Activated B cell treated with CpG ODN at 0.5 μM for 24 hours (primary cell): ENCODE data around the gene AVPR2. TPM values are rescaled to one million over a fixed set of nuclear protein-coding genes. Genes with fewer than 3 reads are reported as not detected.
A peak's percentile ranks its signal among the peaks of the same experiment; 100 is the strongest.

Experiments used
- ATAC-seq: fragments of 200-7000 bp; cut with Tn5 transposase; one replicate; pipeline ENCODE4 v1.10.0; 2021; ENCODE audit warnings: low read depth, mild to moderate bottlenecking, moderate library complexity
- CTCF ChIA-PET: fragments of 350-600 bp; sonication (Branson Sonifier 250); formaldehyde crosslinking; loops from one replicate; lab custom pipeline; 2021; ENCODE audit warnings: antibody characterized with exemption; lab: Charles Lee
- POLR2A ChIA-PET: fragments of 350-600 bp; sonication (Branson Sonifier 250); formaldehyde crosslinking; loops from one replicate; lab custom pipeline; 2021; ENCODE audit warnings: antibody characterized with exemption; lab: Charles Lee
- DNase-seq: peaks from one replicate; pipeline ENCODE4 v3.0.0; 2022
- H3K27ac Mint-ChIP-seq: one replicate; pipeline ENCODE4 v1.8.0; 2020; ENCODE audit warnings: mixed read lengths
- H3K27me3 Mint-ChIP-seq: one replicate; pipeline ENCODE4 v1.8.0; 2021; ENCODE audit warnings: mixed read lengths
- H3K36me3 Mint-ChIP-seq: one replicate; pipeline ENCODE4 v1.8.0; 2021; ENCODE audit warnings: low read depth, mixed read lengths
- H3K4me1 Mint-ChIP-seq: one replicate; pipeline ENCODE4 v1.8.0; 2021; ENCODE audit warnings: mixed read lengths
- H3K4me3 Mint-ChIP-seq: one replicate; pipeline ENCODE4 v1.8.0; 2020; ENCODE audit warnings: mild to moderate bottlenecking, mixed read lengths
- H3K9me3 Mint-ChIP-seq: one replicate; pipeline ENCODE4 v1.8.0; 2020; ENCODE audit warnings: mixed read lengths
- CTCF ChIP-seq: fragments of 200-600 bp; IDR thresholded peaks from one replicate; pipeline ENCODE4 v1.8.0; 2022; ENCODE audit warnings: antibody characterized with exemption, mild to moderate bottlenecking
- intact Hi-C: fragments of 100-400 bp; cut with micrococcal nuclease; formaldehyde crosslinking; loops from one replicate; pipeline ENCODE4 v1.15.1; 2024
- total RNA-seq: library from RNA; stranded (reverse); gene quantifications from 2 replicates; pipeline ENCODE4 v1.2.3, GENCODE V29; 2022

Gene AVPR2
- total RNA-seq, 1 donor from 2014 or later = not detected

DNA sequence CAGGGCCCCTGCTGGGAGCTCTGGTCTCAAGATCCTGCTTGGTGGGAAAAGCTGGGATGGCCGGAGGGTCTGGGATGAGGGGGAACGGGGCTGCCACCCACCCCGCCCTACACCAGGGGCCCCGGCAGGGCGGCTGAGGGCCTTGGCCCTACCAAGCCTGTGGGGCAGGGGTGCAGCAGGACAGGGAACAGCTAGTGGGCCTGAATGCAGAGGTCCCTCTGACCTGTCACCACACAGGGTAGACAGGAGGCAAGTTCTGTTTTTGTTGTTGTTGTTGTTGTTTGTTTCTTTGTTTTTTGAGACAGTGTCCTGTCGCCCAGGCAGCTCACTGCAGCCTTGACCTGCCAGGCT, 40.3 kb downstream of the AVPR2 start:
- ATAC-seq = peak; percentile 19
- peak overlapping the region; percentile 50 for H3K27ac Mint-ChIP-seq

GRCh38 chrX:153945956-153946943, 41.8 kb downstream of the AVPR2 start:
- H3K27ac Mint-ChIP-seq = no peak overlapping the region
- H3K36me3 Mint-ChIP-seq = peaks cover 28% of the 10 kb centered on the region
- intact Hi-C loops = loop anchor here (2.0 to 5.0 kb wide), 6 partner anchors 59 to 1004 kb away; partner anchors contain the start of genes L1CAM and SLC6A8

More for the DNA sequence above, 40.3 kb downstream of the AVPR2 start:
- ChIA-PET POLR2A (interaction anchor here (0.7 to 18.4 kb wide), 2 partner anchors 19 to 151 kb away, joined by 3 to 305 read pairs; partner anchors contain the start of gene ARHGAP4), CTCF (interaction anchor here (9.8 kb wide), 1 partner anchor 21 kb away, joined by 146 read pairs; the partner anchor contains the start of gene ARHGAP4)
- intact Hi-C loops = loop anchor here (5.0 kb wide), 2 partner anchors 57 to 1002 kb away; partner anchors contain the start of gene L1CAM
- peaks cover 21% of the 10 kb centered on the region for H3K4me1 Mint-ChIP-seq
- H3K27me3 Mint-ChIP-seq = no peaks in the 10 kb centered on the region
- H3K4me3 Mint-ChIP-seq = no peak overlapping the region
- no peaks in the 10 kb centered on the region for H3K9me3 Mint-ChIP-seq
- peaks cover 14% of the 10 kb centered on the region for H3K36me3 Mint-ChIP-seq
- no peak for DNase-seq
- TF ChIP-seq CTCF = no peak

DNA sequence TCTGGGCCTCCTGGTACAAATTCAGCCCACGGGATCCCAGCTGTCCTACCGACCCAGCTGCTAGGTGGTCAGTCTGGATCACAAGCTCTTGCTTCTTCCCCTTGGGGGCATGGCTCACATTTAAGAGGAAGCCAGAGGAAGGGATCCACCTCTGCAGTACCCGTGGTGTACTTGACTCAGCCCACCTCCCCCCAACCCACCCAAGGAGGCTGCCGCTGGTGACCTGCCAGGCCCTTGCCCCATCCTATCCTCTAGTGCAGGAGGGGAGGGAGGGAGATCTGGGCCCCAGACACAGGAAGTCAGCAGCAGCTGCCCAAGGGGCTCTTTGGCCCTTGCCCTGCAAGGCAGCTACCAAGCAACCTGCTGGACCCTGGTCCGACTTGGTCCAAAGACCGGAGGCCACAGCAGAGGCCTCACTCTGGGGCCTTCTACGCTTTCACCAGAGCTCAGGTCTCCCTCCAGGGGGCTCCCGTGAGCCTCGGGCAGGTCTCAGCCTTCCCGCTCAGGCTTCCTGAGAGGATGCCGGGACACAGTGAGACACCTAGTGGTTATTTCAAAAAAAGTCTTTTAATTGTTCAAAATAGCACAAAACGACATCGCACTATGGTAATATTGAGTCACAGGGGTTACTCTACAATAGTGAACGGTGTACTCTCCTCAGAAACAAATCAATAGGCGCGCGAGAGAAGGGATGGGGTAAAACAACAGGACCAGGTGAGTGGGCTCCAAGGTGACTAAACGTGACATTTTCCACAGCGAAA, 42.7 kb downstream of the AVPR2 start:
- no peaks in the 10 kb centered on the region for H3K9me3 Mint-ChIP-seq
- H3K27me3 Mint-ChIP-seq = no peaks in the 10 kb centered on the region
- H3K4me3 Mint-ChIP-seq = no peak overlapping the region
- CTCF ChIA-PET = interaction anchor here (0.6 to 9.8 kb wide), 17 partner anchors 9 to 261 kb away, joined by 3 to 146 read pairs (median 4); partner anchors contain the start of genes ARHGAP4, HCFC1, IDH3G and PLXNB3
- peaks cover 32% of the 10 kb centered on the region for H3K36me3 Mint-ChIP-seq
- H3K27ac Mint-ChIP-seq = peak overlapping the region; percentile 63
- intact Hi-C loops = loop anchor here (1.0 to 5.0 kb wide), 9 partner anchors 12 to 1005 kb away; partner anchors contain the start of genes L1CAM, NAA10, PLXNB3 and SLC6A8
- peak; percentile 63 for DNase-seq
- peak; percentile 86 for ATAC-seq
- H3K4me1 Mint-ChIP-seq = peaks cover 17% of the 10 kb centered on the region
- POLR2A ChIA-PET = interaction anchor here (0.6 to 18.4 kb wide), 6 partner anchors 14 to 598 kb away, joined by 3 to 305 read pairs (median 8); partner anchors contain the start of genes ARHGAP4 and HCFC1
- TF ChIP-seq CTCF = no peak

More at GRCh38 chrX:153945956-153946943, 41.8 kb downstream of the AVPR2 start:
- H3K27me3 Mint-ChIP-seq = no peaks in the 10 kb centered on the region
- ChIA-PET CTCF (interaction anchor here (0.9 to 9.8 kb wide), 10 partner anchors 8 to 187 kb away, joined by 3 to 146 read pairs (median 6); partner anchors contain the start of genes ARHGAP4, HCFC1, IDH3G and PLXNB3), POLR2A (interaction anchor here (0.7 to 18.4 kb wide), 7 partner anchors 21 to 601 kb away, joined by 3 to 305 read pairs (median 7); partner anchors contain the start of genes ARHGAP4, HCFC1 and IKBKG)
- TF ChIP-seq CTCF = no peak
- no peak overlapping the region for H3K4me3 Mint-ChIP-seq
- DNase-seq (no peak), ATAC-seq (no peak)
- peaks cover 19% of the 10 kb centered on the region for H3K4me1 Mint-ChIP-seq
- no peaks in the 10 kb centered on the region for H3K9me3 Mint-ChIP-seq

GRCh38 chrX:153948002-153948466, 43.6 kb downstream of the AVPR2 start:
- no peak for TF ChIP-seq CTCF
- POLR2A ChIA-PET = interaction anchor here (18.4 kb wide), 1 partner anchor 23 kb away, joined by 305 read pairs; the partner anchor contains the start of gene ARHGAP4
- intact Hi-C loops = loop anchor here (5.0 kb wide), 2 partner anchors 61 to 1006 kb away; partner anchors contain the start of gene L1CAM
- ATAC-seq = no peak
- no peaks in the 10 kb centered on the region for H3K27me3 Mint-ChIP-seq
- H3K4me3 Mint-ChIP-seq = no peak overlapping the region
- DNase-seq = no peak
- H3K36me3 Mint-ChIP-seq = peaks cover 34% of the 10 kb centered on the region
- CTCF ChIA-PET = interaction anchor here (1.2 to 9.8 kb wide), 5 partner anchors 16 to 184 kb away, joined by 3 to 146 read pairs (median 6); partner anchors contain the start of genes ARHGAP4, HCFC1 and PLXNB3
- no peaks in the 10 kb centered on the region for H3K9me3 Mint-ChIP-seq
- H3K27ac Mint-ChIP-seq = no peak overlapping the region
- peaks cover 17% of the 10 kb centered on the region for H3K4me1 Mint-ChIP-seq
